K562 (cell line): ENCODE results near the gene DNAAF9. TPM values are rescaled to one million over a fixed set of nuclear protein-coding genes. Genes with fewer than 3 reads are reported as not detected.

Experiments used
- ATAC-seq: fragments of 200-7000 bp; cut with Tn5 transposase; 3 replicates; pipeline ENCODE4 v1.9.1; 2020; ENCODE audit warnings: moderate library complexity
- BruUV-seq: library from RNA; stranded (reverse); fragments of 400-500 nt; replicated peaks from 2 replicates; lab custom pipeline; 2021; lab: Mats Ljungman, UMichigan
- CTCF ChIA-PET: fragments of 300-600 bp; formaldehyde crosslinking; extraction: SDS; loops from one replicate; lab custom pipeline; 2021; ENCODE audit warnings: low intra/inter-chr PET ratio; lab: Yijun Ruan, JAX
- POLR2A ChIA-PET: fragments of 300-600, 350-650 bp; sonication (Branson Sonifier 250); formaldehyde crosslinking; extraction: SDS; loops from one replicate; lab custom pipeline; 2021; ENCODE audit warnings: antibody characterized with exemption, inconsistent platforms; lab: Yijun Ruan, JAX
- DNase-seq, 4 experiments: peaks; one replicate each; pipeline versions ENCODE4 v3.0.0 to v3.0.0-alpha.2; 2011 to 2018; ENCODE audit warnings: low spot score in 3 of 4, mixed read lengths in 3 of 4; ENCODE audit errors: extremely low read depth in 1 of 4
- FAIRE-seq: peaks from 2 replicates; lab custom pipeline; 2011; peaks lifted over from hg19 to GRCh38; lab: Jason Lieb, UNC
- H2AFZ ChIP-seq: 2 replicates; pipeline ENCODE4 v1.6.0; 2011; ENCODE audit warnings: low read depth, low read length, control low read depth, inconsistent platforms
- H3K27ac ChIP-seq: fragments of 200-600 bp; 3 replicates; pipeline ENCODE4 v1.8.0; 2011; ENCODE audit warnings: low read depth, mild to moderate bottlenecking, control low read depth, inconsistent platforms, low read length, moderate library complexity, mixed read lengths; ENCODE audit errors: extremely low read depth
- H3K27me3 ChIP-seq, 2 experiments: fragments of 300-600 bp in 1 of 2; 2 replicates in 1 of 2; 3 replicates in 1 of 2; pipeline versions ENCODE4 v1.6.0 to v1.8.0; 2011; ENCODE audit warnings: inconsistent platforms in 2 of 2, low read length in 2 of 2, mild to moderate bottlenecking in 1 of 2, mixed read lengths in 1 of 2, moderate library complexity in 1 of 2; ENCODE audit not compliant: control insufficient read depth in 2 of 2, insufficient read depth in 2 of 2
- H3K36me3 ChIP-seq: fragments of 300-600 bp; 3 replicates; pipeline ENCODE4 v1.8.0; 2011; ENCODE audit warnings: mild to moderate bottlenecking, low read length, inconsistent platforms; ENCODE audit not compliant: control insufficient read depth, insufficient read depth
- H3K4me1 ChIP-seq, 2 experiments: fragments of 200-600 bp in 1 of 2; replicated peaks in 1 of 2; 2 replicates in 1 of 2; 3 replicates in 1 of 2; pipeline versions ENCODE4 v1.5.1 to v1.8.0; 2011; ENCODE audit warnings: inconsistent platforms in 2 of 2, low read length in 2 of 2, mild to moderate bottlenecking in 1 of 2, mixed read lengths in 1 of 2, moderate library complexity in 1 of 2; ENCODE audit not compliant: control insufficient read depth in 2 of 2, insufficient read depth in 2 of 2
- H3K4me2 ChIP-seq: 2 replicates; pipeline ENCODE4 v1.6.1; 2011; ENCODE audit warnings: low read length, control low read depth, inconsistent platforms, mixed read lengths; ENCODE audit not compliant: insufficient read depth
- H3K4me3 ChIP-seq: fragments of 200-600 bp; sonication (generic), shearing (Covaris generic); 2 replicates; pipeline ENCODE4 v1.5.1; 2016; ENCODE audit warnings: control low read depth, inconsistent platforms
- H3K79me2 ChIP-seq: fragments of 200-600 bp; 3 replicates; pipeline ENCODE4 v1.8.0; 2011; ENCODE audit warnings: low read length, inconsistent platforms; ENCODE audit not compliant: control insufficient read depth, insufficient read depth
- H3K9ac ChIP-seq, 2 experiments: 2 replicates each; pipeline versions ENCODE4 v1.6.0 to v1.6.1; 2011; ENCODE audit warnings: low read depth in 2 of 2, low read length in 2 of 2, control low read depth in 1 of 2, inconsistent platforms in 1 of 2, mild to moderate bottlenecking in 1 of 2, mixed read lengths in 1 of 2; ENCODE audit not compliant: insufficient read depth in 1 of 2
- H3K9me1 ChIP-seq: one replicate; pipeline ENCODE4 v1.6.0; 2011; ENCODE audit warnings: inconsistent platforms, mild to moderate bottlenecking, low read length, moderate library complexity; ENCODE audit not compliant: control insufficient read depth, insufficient read depth
- H3K9me3 ChIP-seq: replicated peaks from 2 replicates; pipeline ENCODE4 v1.5.1; 2011; ENCODE audit warnings: low read depth, low read length, inconsistent platforms; ENCODE audit not compliant: control insufficient read depth, insufficient read depth
- H4K20me1 ChIP-seq: replicated peaks from 2 replicates; pipeline ENCODE4 v1.6.1; 2011; ENCODE audit warnings: low read length, inconsistent platforms, mixed read lengths; ENCODE audit not compliant: control insufficient read depth, insufficient read depth
- PTTG1 ChIP-seq: fragments of 450-650 bp; IDR thresholded peaks from 2 replicates; pipeline ENCODE4 v1.6.1; 2016; ENCODE audit warnings: low read depth, mild to moderate bottlenecking, missing genetic modification characterization, missing compliant biosample characterization
- RBM17 ChIP-seq: fragments of 200-400 bp; formaldehyde crosslinking; IDR thresholded peaks from 2 replicates; pipeline ENCODE4 v1.6.1; 2017; ENCODE audit warnings: low read depth, mild to moderate bottlenecking, low read length, borderline replicate concordance
- SREBF1 ChIP-seq: fragments of 150-350 bp; IDR thresholded peaks from 2 replicates; pipeline ENCODE4 v1.6.1; 2014; ENCODE audit warnings: antibody characterized with exemption, low read depth, low read length, borderline replicate concordance
- SRSF9 ChIP-seq: fragments of 200-400 bp; formaldehyde crosslinking; IDR thresholded peaks from 2 replicates; pipeline ENCODE4 v1.6.1; 2017; ENCODE audit warnings: low read depth, low read length, borderline replicate concordance
- YBX1 ChIP-seq: fragments of 450-650 bp; IDR thresholded peaks from 2 replicates; pipeline ENCODE4 v1.7.1; 2016; ENCODE audit warnings: mild to moderate bottlenecking
- WGBS: fragments of 100-300 bp; shearing (Covaris generic); methylation state at CpG from one replicate; pipeline ENCODE4 v1.1.6; 2016; ENCODE audit warnings: low coverage, mixed read lengths; ENCODE audit not compliant: insufficient coverage; ENCODE audit errors: missing lambda C conversion rate; 5-methylcytosine and 5-hydroxymethylcytosine counted together
- in situ Hi-C: fragments of 300-500 bp; cut with MboI; formaldehyde crosslinking; loops from 4 replicates; pipeline ENCODE4 v1.15.0; 2018; ENCODE audit warnings: inconsistent platforms, mixed read lengths
- intact Hi-C: fragments of 100-400 bp; cut with micrococcal nuclease; formaldehyde crosslinking; loops from 2 replicates; pipeline ENCODE4 v1.14.2; 2022
- polyA plus RNA-seq, 8 experiments: library from polyadenylated mRNA; depleted of rRNA in 4 of 8; stranded (reverse) in 5 of 8; unstranded in 3 of 8; fragments of >200 nt; fragmentation: Nextera tagmentation in 2 of 8; fragmentation: Illumina TruSeq in 1 of 8; extraction: Ambion mirVana in 2 of 8; extraction: Trizol in 1 of 8; gene quantifications; 2 replicates each; pipeline versions ENCODE4 v1.2.1 to v1.2.3, GENCODE V29; 2011 to 2014; ENCODE audit warnings: inconsistent platforms in 1 of 8, missing spikeins in 1 of 8
- total RNA-seq, 7 experiments: library from RNA; depleted of rRNA in 6 of 7; stranded (reverse); fragments of >200 nt in 6 of 7; fragmentation: Illumina TruSeq in 2 of 7; extraction: Trizol in 2 of 7; gene quantifications; 2 replicates each; pipeline versions ENCODE4 v1.2.1 to v1.2.3, GENCODE V29; 2011 to 2021; ENCODE audit warnings: low replicate concordance in 1 of 7
- TF ChIP-seq, protein P1 (sequence below): sonication (generic); IDR thresholded peaks from 2 replicates; pipeline ENCODE4 v1.6.1; 2016

Gene DNAAF9
- total and polyA plus RNA-seq, 9 of the 15 experiments (the other 6 are each of a cell fraction or from before 2014, with no cell fraction given), result 0.42 to 2.9 (median 1.9) TPM

DNA sequence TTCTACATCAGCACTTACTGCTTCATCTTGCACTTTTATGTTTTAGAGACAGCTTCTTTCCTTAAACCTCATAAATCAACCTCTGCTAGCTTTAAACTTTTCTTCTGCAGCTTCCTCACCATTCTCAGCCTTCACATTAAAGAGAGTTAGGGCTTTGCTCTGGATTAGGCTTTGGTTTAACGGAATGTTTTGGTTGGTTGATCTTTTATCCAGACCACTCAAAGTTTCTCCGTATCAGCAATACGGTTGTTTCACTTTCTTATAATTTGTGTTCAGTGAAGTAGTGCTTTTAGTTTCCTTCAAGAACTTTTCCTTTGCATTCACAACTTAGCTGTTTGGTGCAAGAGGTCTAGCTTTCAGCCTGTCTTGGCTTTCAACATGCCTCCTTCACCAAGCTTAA lies 40.4 kb downstream of the DNAAF9 start:
- TF ChIP-seq RBM17 (no peak), SREBF1 (no peak), YBX1 (no peak), PTTG1 (tag) (no peak), SRSF9 (no peak)
- TF ChIP-seq, protein P1, sequence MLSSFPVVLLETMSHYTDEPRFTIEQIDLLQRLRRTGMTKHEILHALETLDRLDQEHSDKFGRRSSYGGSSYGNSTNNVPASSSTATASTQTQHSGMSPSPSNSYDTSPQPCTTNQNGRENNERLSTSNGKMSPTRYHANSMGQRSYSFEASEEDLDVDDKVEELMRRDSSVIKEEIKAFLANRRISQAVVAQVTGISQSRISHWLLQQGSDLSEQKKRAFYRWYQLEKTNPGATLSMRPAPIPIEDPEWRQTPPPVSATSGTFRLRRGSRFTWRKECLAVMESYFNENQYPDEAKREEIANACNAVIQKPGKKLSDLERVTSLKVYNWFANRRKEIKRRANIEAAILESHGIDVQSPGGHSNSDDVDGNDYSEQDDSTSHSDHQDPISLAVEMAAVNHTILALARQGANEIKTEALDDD, result no peak
- TF ChIP-seq, all 486 proteins: peak for 0
- CTCF ChIA-PET, result no interaction called here
- no peak overlapping the region for H2AFZ ChIP-seq
- intact Hi-C loops (no loop called here), in situ Hi-C loops (no loop called here)
- H3K36me3 ChIP-seq, result no peaks in the 10 kb centered on the region
- 94% methylated on average over 3 of the region's 3 CpGs for WGBS
- H3K27me3 ChIP-seq, result no peaks in the 10 kb centered on the region
- FAIRE-seq (no peak), ATAC-seq (no peak), DNase-seq (no peak)
- H3K4me1 ChIP-seq, result peaks cover 0 to 1% of the 10 kb centered on the region in 2 experiments; a peak in 2 of 5 replicates
- POLR2A ChIA-PET, result interaction anchor here (0.5 kb wide), 1 partner anchor 327 kb away, joined by 3 read pairs; no protein-coding TSS in a partner anchor
- H3K9ac ChIP-seq, result no peak overlapping the region
- H3K9me1 ChIP-seq, result no peaks in the 10 kb centered on the region
- H4K20me1 ChIP-seq, result no peaks in the 10 kb centered on the region
- BruUV-seq, result no TSS peak
- H3K27ac ChIP-seq, result no peak overlapping the region
- H3K79me2 ChIP-seq, result no peaks in the 10 kb centered on the region
- H3K9me3 ChIP-seq, result no peaks in the 10 kb centered on the region
- H3K4me3 ChIP-seq, result no peak overlapping the region
- H3K4me2 ChIP-seq, result no peak overlapping the region
